Urinary bladder (tissue), 4 donors: ENCODE data around the gene RGS16. TPM values are rescaled to one million over a fixed set of nuclear protein-coding genes. Genes with fewer than 3 reads are reported as not detected.
A peak's percentile ranks its signal among the peaks of the same experiment; 100 is the strongest.

ENCODE experiments used
- DNase-seq: peaks from one replicate; pipeline ENCODE4 v3.0.0-alpha.2; 2015; ENCODE audit errors: extremely low spot score
- H3K27ac ChIP-seq: one replicate; pipeline ENCODE4 v1.5.1; 2013; ENCODE audit warnings: low read depth, mild to moderate bottlenecking, moderate library complexity
- H3K36me3 ChIP-seq: one replicate; pipeline ENCODE4 v1.6.1; 2013; ENCODE audit warnings: mild to moderate bottlenecking, moderate library complexity; ENCODE audit not compliant: insufficient read depth
- H3K4me1 ChIP-seq: one replicate; pipeline ENCODE4 v1.6.1; 2013; ENCODE audit warnings: mild to moderate bottlenecking, moderate library complexity; ENCODE audit not compliant: insufficient read depth
- H3K4me3 ChIP-seq: one replicate; pipeline ENCODE4 v1.5.1; 2013; ENCODE audit warnings: low read depth, low read length
- WGBS: extraction: QIAGEN DNeasy Blood & Tissue Kit; methylation state at CpG from one replicate; pipeline ENCODE4 v1.1.7; 2013; 5-methylcytosine and 5-hydroxymethylcytosine counted together
- polyA plus RNA-seq: library from polyadenylated mRNA; stranded (reverse); fragments of 200-250 nt; gene quantifications from one replicate; pipeline ENCODE4 v1.2.3, GENCODE V29; 2013
- total RNA-seq: library from RNA; depleted of rRNA; stranded (reverse); fragments of >200 nt; gene quantifications from one replicate; pipeline ENCODE4 v1.2.3, GENCODE V29; 2014
- donor health status: healthy with polysubstance abuse.
- donor health status: healthy.

The RGS16 gene
- total and polyA plus RNA-seq, 2 donors, result 5.9 to 7.9 TPM

GRCh38 chr1:182595641-182596240 lies 8.4 kb downstream of the RGS16 start:
- H3K27ac ChIP-seq, result no peak overlapping the region
- no peak overlapping the region for H3K4me3 ChIP-seq
- no peaks in the 10 kb centered on the region for H3K4me1 ChIP-seq
- WGBS, result 34% methylated on average over 4 of the region's 4 CpGs
- DNase-seq, result no peak
- H3K36me3 ChIP-seq, result no peaks in the 10 kb centered on the region

DNA sequence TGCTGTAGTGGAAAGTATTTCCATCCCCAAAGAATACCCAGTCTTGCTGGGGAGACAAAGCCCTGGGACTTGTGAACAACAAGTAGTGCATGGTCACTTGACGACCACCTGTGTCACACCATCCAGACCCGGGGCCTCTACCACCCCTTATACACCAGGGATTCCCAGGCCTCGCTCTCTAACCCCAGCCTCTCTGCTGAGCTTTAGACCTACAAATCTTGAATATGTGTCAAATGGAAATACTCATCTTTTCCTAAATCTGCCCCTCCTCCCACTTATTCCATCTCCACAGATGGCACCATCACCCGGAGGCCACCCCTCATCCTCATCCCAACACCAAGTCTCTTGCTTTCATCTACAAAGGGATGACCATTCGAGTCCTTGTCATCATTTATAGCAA lies 14.3 kb downstream of the RGS16 start:
- DNase-seq, result no peak
- Histone ChIP-seq H3K4me1 (no peaks in the 10 kb centered on the region), H3K36me3 (no peaks in the 10 kb centered on the region), H3K27ac (no peak overlapping the region), H3K4me3 (no peak overlapping the region)
- WGBS, result 93% methylated on average over 5 of the region's 5 CpGs

DNA sequence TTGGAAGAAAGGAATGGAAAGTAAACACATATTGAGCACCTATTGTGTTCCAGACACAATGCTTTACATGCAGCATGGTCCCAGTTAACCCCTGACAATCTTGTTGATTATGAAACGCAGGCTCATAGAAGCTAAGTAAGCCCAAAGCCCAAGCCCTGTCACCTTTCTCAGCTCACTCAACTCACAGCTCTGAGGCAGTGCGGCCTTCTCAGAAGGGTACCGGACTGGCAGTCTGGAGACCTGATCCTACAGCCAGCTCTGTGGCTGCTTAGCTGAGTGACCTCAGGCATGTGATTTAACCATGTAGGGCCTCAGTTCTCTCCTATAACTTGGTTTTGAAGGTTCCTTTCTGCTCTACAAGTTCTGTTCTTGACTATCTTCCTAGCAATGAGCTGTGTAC lies 14.7 kb downstream of the RGS16 start:
- Histone ChIP-seq H3K27ac (no peak overlapping the region), H3K36me3 (no peaks in the 10 kb centered on the region), H3K4me1 (peaks cover 2% of the 10 kb centered on the region), H3K4me3 (no peak overlapping the region)
- no peak for DNase-seq
- WGBS, result 84% methylated on average over 3 of the region's 3 CpGs

DNA sequence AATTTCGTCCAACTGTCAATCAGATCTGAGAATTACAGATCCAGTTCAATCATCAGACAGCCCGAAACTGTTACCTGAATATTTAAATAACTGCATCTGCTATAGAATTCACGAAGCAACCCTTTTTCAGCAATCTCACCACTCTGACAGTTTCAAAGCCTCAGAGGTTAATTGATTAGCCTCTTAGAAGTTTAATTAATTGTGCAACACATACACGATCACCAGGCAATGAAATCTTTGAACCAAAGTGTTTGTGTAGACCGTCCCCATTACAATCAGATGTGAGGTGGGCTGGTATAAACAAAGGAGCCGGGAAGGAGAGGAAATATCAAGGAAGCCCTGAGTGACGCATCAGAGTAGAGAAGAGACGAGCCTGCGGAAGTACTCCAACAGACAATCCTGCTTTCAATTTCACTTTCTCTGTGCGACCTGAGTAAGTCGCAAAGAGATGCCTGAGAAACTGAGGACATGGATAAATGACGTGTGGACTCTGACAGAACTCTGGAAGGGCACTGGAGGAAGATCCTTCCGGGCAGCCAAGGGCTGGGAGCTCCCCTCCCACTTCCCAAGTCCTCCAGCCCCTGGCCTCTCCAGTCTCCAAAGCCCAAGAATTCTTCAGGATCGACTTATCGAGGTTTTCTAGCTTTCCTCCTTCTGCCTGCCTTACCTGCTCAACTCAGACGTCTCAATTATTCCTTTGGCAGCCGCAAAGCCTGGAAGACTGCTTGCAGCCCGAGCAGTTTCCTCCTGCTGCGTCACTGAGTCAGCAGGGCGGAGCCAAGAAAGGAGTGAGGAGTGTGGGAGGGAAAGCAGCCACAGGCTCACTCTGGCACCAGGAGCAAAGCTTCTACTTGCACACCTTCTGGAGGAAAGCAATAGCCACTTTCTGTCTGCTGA lies 15.4 kb downstream of the RGS16 start, which contains the start of gene RNASEL:
Gene RNASEL (minus strand): TSS at position 757 of the 897 bp plus-strand sequence. CDS start 2,450 bp downstream, outside the sequence.
- peaks cover 6% of the 10 kb centered on the region for H3K4me1 ChIP-seq
- peak within 1 kb of the TSS; percentile 87 for H3K27ac ChIP-seq
- H3K4me3 ChIP-seq, result peak within 1 kb of the TSS; percentile 62
- DNase-seq, result peak; percentile 53
- 7% methylated on average over 20 of the region's 20 CpGs for WGBS
- H3K36me3 ChIP-seq, result no peaks in the 10 kb centered on the region

DNA sequence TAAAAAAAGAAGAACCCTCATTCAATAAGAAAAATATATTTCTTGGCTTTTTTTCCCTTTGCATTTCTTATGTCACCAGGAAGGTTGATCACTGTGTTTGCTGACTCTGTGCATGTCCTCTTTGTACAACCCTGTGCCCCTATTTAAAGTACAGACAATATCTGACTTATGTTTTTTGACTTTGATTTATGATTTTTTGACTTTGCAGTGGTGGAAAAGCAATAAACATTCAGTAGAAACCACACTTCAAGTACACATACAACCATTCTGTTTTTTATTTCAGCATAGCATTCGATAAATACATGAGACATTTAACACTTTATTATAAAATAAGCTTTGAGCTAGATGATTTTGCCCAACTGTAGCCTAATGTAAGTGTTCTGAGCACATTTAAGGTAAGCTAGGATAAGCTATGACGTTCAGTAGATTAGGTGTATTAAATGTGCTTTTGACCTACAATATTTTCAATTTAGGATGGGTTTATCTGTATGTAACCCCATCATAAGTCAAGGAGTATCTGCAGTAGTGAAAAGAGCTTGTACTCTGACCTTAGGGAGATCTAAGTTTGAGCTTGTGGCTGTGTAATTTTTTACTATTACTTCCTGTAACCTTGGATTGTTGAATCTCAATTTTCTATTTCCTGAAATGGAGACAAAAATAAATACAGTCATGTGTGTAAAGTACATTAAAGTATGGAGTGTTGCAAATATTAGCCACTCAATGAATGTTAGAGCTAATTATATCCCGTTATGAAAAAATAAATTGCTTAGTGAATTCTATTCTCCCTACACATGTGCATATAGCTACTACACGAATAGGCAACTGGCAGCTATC lies 16.3 kb downstream of the RGS16 start:
- peak overlapping the region; percentile 87 for H3K27ac ChIP-seq

DNA sequence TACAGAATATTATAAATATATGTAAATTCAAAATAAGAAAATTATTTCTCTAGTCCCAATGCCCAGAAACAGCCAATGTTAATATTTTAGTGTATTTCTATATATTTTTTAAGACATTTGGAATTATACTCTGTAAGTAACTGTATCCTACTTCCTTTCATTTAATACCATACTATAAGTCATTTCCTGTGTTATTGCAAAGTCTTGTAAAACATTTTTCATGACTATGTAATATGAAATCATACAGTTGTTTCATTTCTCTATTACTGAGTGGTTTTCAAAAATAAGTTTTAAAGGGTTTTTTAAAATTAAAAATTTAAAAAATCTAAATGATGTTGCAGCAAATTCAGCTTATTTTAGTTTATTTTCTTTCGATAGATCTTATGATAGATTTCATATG lies 17.1 kb downstream of the RGS16 start:
- no peak overlapping the region for H3K4me3 ChIP-seq
- peaks cover 6% of the 10 kb centered on the region for H3K4me1 ChIP-seq
- WGBS, result 0% methylated on average over 1 of the region's 1 CpG
- no peak overlapping the region for H3K27ac ChIP-seq
- H3K36me3 ChIP-seq, result no peaks in the 10 kb centered on the region
- DNase-seq, result no peak

More for the DNA sequence above, 16.3 kb downstream of the RGS16 start:
- Histone ChIP-seq H3K4me1 (peaks cover 6% of the 10 kb centered on the region), H3K36me3 (no peaks in the 10 kb centered on the region), H3K4me3 (peak overlapping the region; percentile 62)
- 60% methylated on average over 4 of the region's 4 CpGs for WGBS
- DNase-seq, result no peak

DNA sequence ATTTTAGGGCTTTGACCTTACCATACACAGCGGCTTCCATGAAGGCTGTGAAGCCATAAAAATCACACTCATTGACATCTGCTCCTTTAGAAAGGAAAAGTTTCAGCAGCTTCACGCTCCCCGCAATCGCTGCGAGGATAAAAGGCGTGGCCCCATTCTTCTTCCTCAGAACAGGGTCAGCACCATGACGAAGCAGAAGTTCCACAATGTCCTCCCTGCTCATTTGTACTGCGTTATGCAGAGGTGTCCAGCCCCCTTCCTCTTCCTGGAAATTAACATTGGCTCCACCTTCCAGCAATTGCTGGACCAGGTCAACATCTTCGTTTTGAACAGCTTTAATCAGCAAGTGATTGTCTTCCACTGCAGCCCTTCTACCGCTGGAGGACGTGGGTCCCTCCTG lies 17.8 kb downstream of the RGS16 start:
- H3K4me3 ChIP-seq, result no peak overlapping the region
- no peaks in the 10 kb centered on the region for H3K36me3 ChIP-seq
- no peak for DNase-seq
- H3K4me1 ChIP-seq, result peaks cover 6% of the 10 kb centered on the region
- no peak overlapping the region for H3K27ac ChIP-seq
- WGBS, result 94% methylated on average over 11 of the region's 11 CpGs

GRCh38 chr1:182584746-182585145 lies 19.4 kb downstream of the RGS16 start:
- Histone ChIP-seq H3K36me3 (no peaks in the 10 kb centered on the region), H3K4me3 (no peak overlapping the region), H3K27ac (no peak overlapping the region), H3K4me1 (peaks cover 6% of the 10 kb centered on the region)
- 96% methylated on average over 4 of the region's 4 CpGs for WGBS
- no peak for DNase-seq

GRCh38 chr1:182580736-182581135 lies 23.5 kb downstream of the RGS16 start:
- WGBS, result 86% methylated on average over 2 of the region's 2 CpGs
- DNase-seq, result no peak
- Histone ChIP-seq H3K4me1 (peaks cover 6% of the 10 kb centered on the region), H3K27ac (no peak overlapping the region), H3K4me3 (no peak overlapping the region), H3K36me3 (no peaks in the 10 kb centered on the region)

GRCh38 chr1:182575540-182576149 lies 28.5 kb downstream of the RGS16 start:
- no peak overlapping the region for H3K27ac ChIP-seq
- DNase-seq, result no peak
- 75% methylated on average over 3 of the region's 3 CpGs for WGBS
- peaks cover 5% of the 10 kb centered on the region for H3K36me3 ChIP-seq
- no peak overlapping the region for H3K4me3 ChIP-seq
- H3K4me1 ChIP-seq, result no peaks in the 10 kb centered on the region

DNA sequence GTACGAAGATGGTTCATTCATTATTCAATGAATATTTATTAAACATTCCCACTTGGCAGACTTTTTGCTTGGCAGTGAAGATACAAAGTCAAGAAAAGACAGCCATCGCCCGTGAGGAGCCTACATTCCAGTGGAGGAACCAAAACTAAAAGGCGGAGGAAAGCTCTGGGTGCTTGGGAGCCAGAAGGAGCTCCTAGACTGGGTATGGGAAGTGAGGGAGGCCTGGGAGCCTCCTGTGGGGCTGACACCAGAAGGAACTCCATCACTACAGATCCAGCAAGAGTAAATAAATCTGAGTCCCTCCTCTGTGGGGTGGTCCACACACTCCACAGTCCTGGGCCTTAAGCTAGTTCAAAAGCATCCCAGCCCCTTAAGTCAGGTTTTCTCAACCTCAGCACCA lies 30.0 kb downstream of the RGS16 start:
- 95% methylated on average over 4 of the region's 4 CpGs for WGBS
- Histone ChIP-seq H3K36me3 (peaks cover 5% of the 10 kb centered on the region), H3K4me1 (no peaks in the 10 kb centered on the region), H3K27ac (no peak overlapping the region), H3K4me3 (no peak overlapping the region)
- no peak for DNase-seq

GRCh38 chr1:182570611-182570970 lies 33.6 kb downstream of the RGS16 start:
- H3K4me1 ChIP-seq, result no peaks in the 10 kb centered on the region
- H3K36me3 ChIP-seq, result peaks cover 5% of the 10 kb centered on the region
- H3K4me3 ChIP-seq, result no peak overlapping the region
- no peak overlapping the region for H3K27ac ChIP-seq
- DNase-seq, result no peak
- 66% methylated on average over 2 of the region's 2 CpGs for WGBS

GRCh38 chr1:182569939-182570610 lies 34.1 kb downstream of the RGS16 start:
- peaks cover 3% of the 10 kb centered on the region for H3K36me3 ChIP-seq
- DNase-seq, result no peak
- no peaks in the 10 kb centered on the region for H3K4me1 ChIP-seq
- 82% methylated on average over 6 of the region's 6 CpGs for WGBS
- no peak overlapping the region for H3K27ac ChIP-seq
- H3K4me3 ChIP-seq, result no peak overlapping the region
